Panc1 (cell line): Measurements from ENCODE around the gene GRIK3. TPM values are rescaled to one million over a fixed set of nuclear protein-coding genes. Genes with fewer than 3 reads are reported as not detected.

Source experiments
- ATAC-seq: fragments of 200-7000 bp; cut with Tn5 transposase; 2 replicates; pipeline ENCODE4 v1.9.1; 2020; ENCODE audit warnings: mild to moderate bottlenecking, moderate library complexity
- BruUV-seq: library from RNA; stranded (reverse); fragments of 400-500 nt; replicated peaks from 2 replicates; lab custom pipeline; 2021; lab: Mats Ljungman, UMichigan
- CTCF ChIA-PET: fragments of 300-600 bp; sonication (Branson Sonifier 250); formaldehyde crosslinking; loops from one replicate; lab custom pipeline; 2022; ENCODE audit warnings: antibody characterized with exemption; lab: Charles Lee
- POLR2A ChIA-PET: fragments of 300-600 bp; sonication (Branson Sonifier 250); formaldehyde crosslinking; loops from one replicate; lab custom pipeline; 2022; ENCODE audit warnings: antibody characterized with exemption; lab: Charles Lee
- DNase-seq: peaks from one replicate; pipeline ENCODE4 v3.0.0-alpha.2; 2010; ENCODE audit warnings: low read depth, low spot score
- H3K27ac ChIP-seq: 2 replicates; pipeline ENCODE4 v1.5.1; 2011; ENCODE audit warnings: mild to moderate bottlenecking, low read length, inconsistent platforms
- H3K27me3 ChIP-seq: fragments of 200-500 bp; sonication (Bioruptor generic); 2 replicates; pipeline ENCODE4 v1.6.0; 2014; ENCODE audit warnings: low read length, inconsistent platforms; ENCODE audit not compliant: control insufficient read depth, insufficient read depth
- H3K36me3 ChIP-seq: fragments of 200-500 bp; sonication (Bioruptor generic); 2 replicates; pipeline ENCODE4 v1.5.1; 2014; ENCODE audit warnings: inconsistent platforms, mild to moderate bottlenecking, low read length, moderate library complexity; ENCODE audit not compliant: control insufficient read depth, insufficient read depth
- H3K4me1 ChIP-seq: 2 replicates; pipeline ENCODE4 v1.5.1; 2011; ENCODE audit warnings: inconsistent platforms, mild to moderate bottlenecking, low read length, moderate library complexity; ENCODE audit not compliant: control insufficient read depth, insufficient read depth
- H3K4me3 ChIP-seq, 2 experiments: 2 replicates each; pipeline ENCODE4 v1.5.1; 2011 to 2012; ENCODE audit warnings: low read depth in 2 of 2, low read length in 2 of 2, mild to moderate bottlenecking in 2 of 2, inconsistent platforms in 1 of 2, moderate library complexity in 1 of 2
- H3K9me3 ChIP-seq: fragments of 200-500 bp; sonication (Bioruptor generic); 2 replicates; pipeline ENCODE4 v1.5.1; 2014; ENCODE audit warnings: low read depth, mild to moderate bottlenecking, inconsistent platforms, low read length, moderate library complexity; ENCODE audit not compliant: control insufficient read depth, insufficient read depth
- CTCF ChIP-seq: fragments of 450-650 bp; IDR thresholded peaks from 2 replicates; pipeline ENCODE4 v1.5.1; 2017; ENCODE audit warnings: mild to moderate bottlenecking
- POLR2AphosphoS5 ChIP-seq: IDR thresholded peaks from 2 replicates; pipeline ENCODE4 v1.6.1; 2012; ENCODE audit warnings: mild to moderate bottlenecking, low read depth, low read length, moderate library complexity
- REST ChIP-seq, 2 experiments: IDR thresholded peaks; 2 replicates each; pipeline ENCODE4 v1.6.1; 2011 to 2012; ENCODE audit warnings: low read depth in 2 of 2, control low read depth in 1 of 2, low read length in 1 of 2, mild to moderate bottlenecking in 1 of 2, moderate library complexity in 1 of 2; ENCODE audit not compliant: insufficient read depth in 1 of 2
- SIN3A ChIP-seq: IDR thresholded peaks from 2 replicates; pipeline ENCODE4 v1.6.1; 2012; ENCODE audit warnings: low read depth, mild to moderate bottlenecking, low read length, moderate library complexity, borderline replicate concordance; ENCODE audit not compliant: insufficient read depth
- TCF7L2 ChIP-seq: IDR thresholded peaks from 2 replicates; pipeline ENCODE4 v1.6.1; 2011; ENCODE audit warnings: mild to moderate bottlenecking, low read depth, low read length, inconsistent platforms
- in situ Hi-C: cut with HindIII; loops from 2 replicates; pipeline ENCODE4 v1.10.0; 2016; ENCODE audit warnings: low sequenced_read_pairs, low pct_unique_long_range_greater_than_20kb
- intact Hi-C: fragments of 100-400 bp; cut with micrococcal nuclease; formaldehyde crosslinking; loops from one replicate; pipeline ENCODE4 v1.10.0; 2022; ENCODE audit not compliant: unreplicated experiment
- total RNA-seq: library from RNA; stranded (reverse); gene quantifications from one replicate; pipeline ENCODE4 v1.2.1, GENCODE V29; 2021; ENCODE audit not compliant: unreplicated experiment

The GRIK3 gene
- total RNA-seq, 1 experiment from 2014 or later: not detected

- Histone ChIP-seq H3K9me3 (no peaks in the 10 kb centered on the region; the same call in 1 of the 2 replicates), H3K36me3 (no peaks in the 10 kb centered on the region), H3K27me3 (no peaks in the 10 kb centered on the region), H3K4me3 (no peak overlapping the region), H3K4me1 (no peaks in the 10 kb centered on the region), H3K27ac (no peak overlapping the region)
- CTCF ChIA-PET: no interaction called here
- POLR2A ChIA-PET: no interaction called here
- TF ChIP-seq POLR2AphosphoS5: no peak
- TF ChIP-seq TCF7L2: no peak
- no peak for TF ChIP-seq SIN3A
- no peak for TF ChIP-seq CTCF
- no peak for TF ChIP-seq REST (IDR thresholded peaks at IDR 0.05; ENCODE audit: insufficient read depth in 1 of 2, low read depth in 2 of 2, low read length in 1 of 2)
- no TSS peak for BruUV-seq
- in situ Hi-C loops: no loop called here
- intact Hi-C loops: no loop called here
- ATAC-seq: no peak
- no peak for DNase-seq
Measured at GRCh38 chr1:36763771-36764170, 270.5 kb downstream of the GRIK3 start.

- ChIA-PET CTCF (no interaction called here), POLR2A (no interaction called here)
- H3K36me3 ChIP-seq: no peaks in the 10 kb centered on the region
- H3K4me1 ChIP-seq: no peaks in the 10 kb centered on the region
- H3K4me3 ChIP-seq: no peak overlapping the region
- no peaks in the 10 kb centered on the region for H3K27me3 ChIP-seq
- intact Hi-C loops: no loop called here
- ATAC-seq (no peak), DNase-seq (no peak)
- no peak overlapping the region for H3K27ac ChIP-seq
- no TSS peak for BruUV-seq
- in situ Hi-C loops: no loop called here
- H3K9me3 ChIP-seq: no peaks in the 10 kb centered on the region; the same call in 1 of the 2 replicates
- no peak for TF ChIP-seq SIN3A
- no peak for TF ChIP-seq POLR2AphosphoS5
Measured at GRCh38 chr1:36762174-36762573, 272.1 kb downstream of the GRIK3 start.

- Histone ChIP-seq H3K9me3 (no peaks in the 10 kb centered on the region; the same call in 1 of the 2 replicates), H3K36me3 (no peaks in the 10 kb centered on the region), H3K4me3 (no peak overlapping the region), H3K27ac (no peak overlapping the region), H3K27me3 (no peaks in the 10 kb centered on the region), H3K4me1 (no peaks in the 10 kb centered on the region)
- intact Hi-C loops (no loop called here), in situ Hi-C loops (no loop called here)
- BruUV-seq: no TSS peak
- POLR2A ChIA-PET: no interaction called here
- ATAC-seq (no peak), DNase-seq (no peak)
- TF ChIP-seq CTCF (no peak), POLR2AphosphoS5 (no peak), TCF7L2 (no peak), REST (IDR thresholded peaks at IDR 0.05; ENCODE audit: insufficient read depth in 1 of 2, low read depth in 2 of 2, low read length in 1 of 2) (no peak), SIN3A (no peak)
- CTCF ChIA-PET: no interaction called here
Measured at GRCh38 chr1:36761113-36761512, 273.2 kb downstream of the GRIK3 start.
